ENCODE data around the gene ACOT7.

The ACOT7 gene

DNA sequence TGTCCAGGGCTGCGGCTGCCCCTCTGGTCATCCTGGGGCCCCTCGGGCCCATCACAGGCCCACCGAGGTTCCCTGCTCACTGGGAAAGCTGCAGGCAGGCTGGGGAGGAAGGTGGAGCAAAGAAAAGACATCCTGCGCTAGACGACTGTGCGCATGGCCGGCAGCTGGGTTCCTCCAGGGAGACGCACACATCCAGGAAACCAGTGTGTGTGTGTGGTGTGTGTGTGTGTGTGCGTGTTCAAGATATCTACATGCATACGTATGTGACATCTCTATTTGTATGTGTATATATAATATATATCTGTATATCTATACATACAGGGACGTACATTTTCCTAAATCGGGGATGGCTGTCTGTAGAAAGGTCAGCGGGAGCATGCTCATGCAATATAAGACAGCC lies 63.7 kb downstream of the ACOT7 start:
- no peak overlapping the region for H3K27ac ChIP-seq (ENCODE audit: low read depth, low read length, poor library complexity, severe bottlenecking)
- TF ChIP-seq CTCF (IDR thresholded peaks at IDR 0.05; ENCODE audit: low read length) = no peak
- no peak for TF ChIP-seq EZH2 (IDR thresholded peaks at IDR 0.05; ENCODE audit: borderline replicate concordance, low read length)
- H3K36me3 ChIP-seq (ENCODE audit: insufficient read depth, low read length) = 0 out of 2 replicates have a peak, but pooled peaks cover 8% of the 10 kb centered on the region
- no peak overlapping the region for H3K9ac ChIP-seq (ENCODE audit: low read length)
- H2AFZ ChIP-seq (ENCODE audit: low read length) = no peak overlapping the region
- no peaks in the 10 kb centered on the region for H3K27me3 ChIP-seq (ENCODE audit: insufficient read depth, low read length)
- no peaks in the 10 kb centered on the region for H3K79me2 ChIP-seq (ENCODE audit: insufficient read depth, low read length)
- H3K4me2 ChIP-seq (ENCODE audit: low read length) = no peak overlapping the region
- no peaks in the 10 kb centered on the region for H3K9me2 ChIP-seq (ENCODE audit: low read depth, low read length)
- no peaks in the 10 kb centered on the region for H4K20me1 ChIP-seq (ENCODE audit: insufficient read depth, low read length)
- no peak overlapping the region for H3K4me3 ChIP-seq (ENCODE audit: low read depth, low read length, poor library complexity, severe bottlenecking)
- H3K9me3 ChIP-seq (ENCODE audit: low read length) = no peaks in the 10 kb centered on the region
- H3F3A ChIP-seq (ENCODE audit: insufficient read depth, low read length) = no peaks in the 10 kb centered on the region
- H3K4me1 ChIP-seq (ENCODE audit: insufficient read depth, low read length, severe bottlenecking) = no peaks in the 10 kb centered on the region

DNA sequence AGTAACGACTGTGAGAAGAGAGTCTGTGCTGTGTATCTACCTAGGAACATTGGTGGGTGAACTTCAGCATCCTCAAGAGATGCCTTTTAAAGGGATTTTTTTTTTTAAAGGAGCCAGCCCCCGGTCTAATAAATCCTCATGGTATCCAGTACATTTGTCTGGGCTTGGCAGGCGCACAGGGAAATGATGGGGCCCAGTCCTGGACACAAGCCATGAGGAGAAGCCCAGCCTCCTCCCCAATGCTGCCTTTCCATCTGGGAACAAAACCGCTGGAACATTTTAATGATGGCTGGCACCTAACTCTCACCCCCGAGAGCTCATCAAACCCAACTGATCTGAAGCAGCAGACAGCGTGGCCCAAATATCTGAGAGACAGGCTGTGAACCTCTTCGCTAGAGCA lies 64.2 kb downstream of the ACOT7 start:
- Histone ChIP-seq H3K79me2 (ENCODE audit: insufficient read depth, low read length) (no peaks in the 10 kb centered on the region), H3K9ac (ENCODE audit: low read length) (no peak overlapping the region), H3K9me2 (ENCODE audit: low read depth, low read length) (no peaks in the 10 kb centered on the region), H3K9me3 (ENCODE audit: low read length) (no peaks in the 10 kb centered on the region), H3K27ac (ENCODE audit: low read depth, low read length, poor library complexity, severe bottlenecking) (no peak overlapping the region), H3K4me2 (ENCODE audit: low read length) (no peak overlapping the region), H4K20me1 (ENCODE audit: insufficient read depth, low read length) (no peaks in the 10 kb centered on the region), H3K4me1 (ENCODE audit: insufficient read depth, low read length, severe bottlenecking) (no peaks in the 10 kb centered on the region), H2AFZ (ENCODE audit: low read length) (no peak overlapping the region), H3K27me3 (ENCODE audit: insufficient read depth, low read length) (no peaks in the 10 kb centered on the region), H3F3A (ENCODE audit: insufficient read depth, low read length) (no peaks in the 10 kb centered on the region), H3K4me3 (ENCODE audit: low read depth, low read length, poor library complexity, severe bottlenecking) (no peak overlapping the region), H3K36me3 (ENCODE audit: insufficient read depth, low read length) (0 out of 2 replicates have a peak, but pooled peaks cover 8% of the 10 kb centered on the region)
- no peak for TF ChIP-seq EZH2 (IDR thresholded peaks at IDR 0.05; ENCODE audit: borderline replicate concordance, low read length)

GRCh38 chr1:6328696-6329095 lies 64.9 kb downstream of the ACOT7 start:
- no peak overlapping the region for H3K9ac ChIP-seq (ENCODE audit: low read length)
- H3K9me2 ChIP-seq (ENCODE audit: low read depth, low read length) = no peaks in the 10 kb centered on the region
- no peak for TF ChIP-seq CTCF (IDR thresholded peaks at IDR 0.05; ENCODE audit: low read length)
- TF ChIP-seq EZH2 (IDR thresholded peaks at IDR 0.05; ENCODE audit: borderline replicate concordance, low read length) = no peak
- H3K4me2 ChIP-seq (ENCODE audit: low read length) = no peak overlapping the region
- H2AFZ ChIP-seq (ENCODE audit: low read length) = no peak overlapping the region
- H3K4me1 ChIP-seq (ENCODE audit: insufficient read depth, low read length, severe bottlenecking) = no peaks in the 10 kb centered on the region
- H3K79me2 ChIP-seq (ENCODE audit: insufficient read depth, low read length) = no peaks in the 10 kb centered on the region
- 0 out of 2 replicates have a peak, but pooled peaks cover 8% of the 10 kb centered on the region for H3K36me3 ChIP-seq (ENCODE audit: insufficient read depth, low read length)
- H3K9me3 ChIP-seq (ENCODE audit: low read length) = no peaks in the 10 kb centered on the region
- H4K20me1 ChIP-seq (ENCODE audit: insufficient read depth, low read length) = no peaks in the 10 kb centered on the region
- H3F3A ChIP-seq (ENCODE audit: insufficient read depth, low read length) = no peaks in the 10 kb centered on the region
- no peaks in the 10 kb centered on the region for H3K27me3 ChIP-seq (ENCODE audit: insufficient read depth, low read length)
- H3K4me3 ChIP-seq (ENCODE audit: low read depth, low read length, poor library complexity, severe bottlenecking) = no peak overlapping the region
- H3K27ac ChIP-seq (ENCODE audit: low read depth, low read length, poor library complexity, severe bottlenecking) = no peak overlapping the region

- no peaks in the 10 kb centered on the region for H3K9me2 ChIP-seq (ENCODE audit: low read depth, low read length)
- no peak overlapping the region for H3K4me3 ChIP-seq (ENCODE audit: low read depth, low read length, poor library complexity, severe bottlenecking)
- H4K20me1 ChIP-seq (ENCODE audit: insufficient read depth, low read length) = no peaks in the 10 kb centered on the region
- no peaks in the 10 kb centered on the region for H3K9me3 ChIP-seq (ENCODE audit: low read length)
- H2AFZ ChIP-seq (ENCODE audit: low read length) = no peak overlapping the region
- no peak overlapping the region for H3K9ac ChIP-seq (ENCODE audit: low read length)
- H3K27me3 ChIP-seq (ENCODE audit: insufficient read depth, low read length) = no peaks in the 10 kb centered on the region
- no peaks in the 10 kb centered on the region for H3K4me1 ChIP-seq (ENCODE audit: insufficient read depth, low read length, severe bottlenecking)
- no peaks in the 10 kb centered on the region for H3K79me2 ChIP-seq (ENCODE audit: insufficient read depth, low read length)
- 0 out of 2 replicates have a peak, but pooled peaks cover 8% of the 10 kb centered on the region for H3K36me3 ChIP-seq (ENCODE audit: insufficient read depth, low read length)
- H3K4me2 ChIP-seq (ENCODE audit: low read length) = no peak overlapping the region
- H3F3A ChIP-seq (ENCODE audit: insufficient read depth, low read length) = no peaks in the 10 kb centered on the region
- no peak overlapping the region for H3K27ac ChIP-seq (ENCODE audit: low read depth, low read length, poor library complexity, severe bottlenecking)
- TF ChIP-seq CTCF (IDR thresholded peaks at IDR 0.05; ENCODE audit: low read length) = no peak
- TF ChIP-seq EZH2 (IDR thresholded peaks at IDR 0.05; ENCODE audit: borderline replicate concordance, low read length) = no peak
Observed at GRCh38 chr1:6328091-6328490, 65.5 kb downstream of the ACOT7 start.
